Esophagus squamous epithelium (tissue), 4 donors: ENCODE data around the gene FAM163B.

Experiments used
- POLR2A ChIP-seq, 4 donors: fragments of 450-650 bp; IDR thresholded peaks; one replicate each; pipeline ENCODE4 v1.6.1; 2017; ENCODE audit warnings: antibody characterized with exemption in 4 of 4, mild to moderate bottlenecking in 4 of 4, moderate library complexity in 3 of 4
- TF ChIP-seq, protein P1 (sequence below), 6 experiments: fragments of 450-650 bp in 4 of 6; fragments of 200-600 bp in 2 of 6; sonication (generic) in 2 of 6; IDR thresholded peaks; one replicate each; pipeline ENCODE4 v1.5.1; 2016 to 2019; ENCODE audit warnings: antibody characterized with exemption in 6 of 6, mild to moderate bottlenecking in 4 of 6, moderate library complexity in 4 of 6

DNA sequence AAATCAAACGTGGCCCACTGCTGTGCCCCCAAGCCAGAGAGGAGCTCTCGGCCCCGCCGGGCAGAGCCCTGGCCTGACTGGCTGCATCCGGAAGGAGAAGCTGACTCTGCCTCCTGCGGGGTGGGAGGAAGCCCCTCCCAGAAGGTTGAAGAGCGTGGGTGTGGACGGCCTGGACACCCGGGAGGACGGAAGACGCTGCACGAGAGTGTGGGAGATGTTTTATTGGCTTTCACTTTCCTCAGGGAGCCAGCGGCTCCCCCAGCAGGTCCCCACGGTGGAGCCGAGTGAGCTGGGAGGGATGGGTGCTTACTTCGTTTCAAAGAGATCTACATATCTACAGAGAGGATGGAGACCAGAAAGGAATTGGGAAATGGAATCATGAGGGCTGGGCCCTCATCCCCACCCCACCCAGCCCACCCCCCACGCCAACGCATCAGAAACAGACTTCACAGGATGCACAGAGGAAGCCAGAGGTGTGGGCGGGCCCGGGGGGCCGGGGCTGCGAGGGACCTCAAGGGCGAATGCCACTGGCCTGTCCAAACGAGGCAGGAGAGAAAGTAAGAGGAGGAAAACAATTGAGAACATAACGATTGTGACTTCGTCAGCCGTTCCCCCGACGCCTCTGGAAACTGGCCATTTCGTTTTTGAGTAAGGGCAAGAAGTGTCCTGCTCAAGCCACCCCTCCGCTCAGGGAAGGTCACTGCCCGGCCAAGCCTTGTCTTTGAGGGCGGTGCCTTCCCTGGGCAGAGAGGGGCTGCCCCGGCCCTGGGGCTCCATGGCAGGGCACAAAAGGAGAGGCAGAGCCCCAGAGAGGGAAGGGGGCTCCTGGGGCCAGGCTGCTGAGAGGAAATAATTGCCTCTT, 32.1 kb downstream of the FAM163B start:
- TF ChIP-seq, protein P1, sequence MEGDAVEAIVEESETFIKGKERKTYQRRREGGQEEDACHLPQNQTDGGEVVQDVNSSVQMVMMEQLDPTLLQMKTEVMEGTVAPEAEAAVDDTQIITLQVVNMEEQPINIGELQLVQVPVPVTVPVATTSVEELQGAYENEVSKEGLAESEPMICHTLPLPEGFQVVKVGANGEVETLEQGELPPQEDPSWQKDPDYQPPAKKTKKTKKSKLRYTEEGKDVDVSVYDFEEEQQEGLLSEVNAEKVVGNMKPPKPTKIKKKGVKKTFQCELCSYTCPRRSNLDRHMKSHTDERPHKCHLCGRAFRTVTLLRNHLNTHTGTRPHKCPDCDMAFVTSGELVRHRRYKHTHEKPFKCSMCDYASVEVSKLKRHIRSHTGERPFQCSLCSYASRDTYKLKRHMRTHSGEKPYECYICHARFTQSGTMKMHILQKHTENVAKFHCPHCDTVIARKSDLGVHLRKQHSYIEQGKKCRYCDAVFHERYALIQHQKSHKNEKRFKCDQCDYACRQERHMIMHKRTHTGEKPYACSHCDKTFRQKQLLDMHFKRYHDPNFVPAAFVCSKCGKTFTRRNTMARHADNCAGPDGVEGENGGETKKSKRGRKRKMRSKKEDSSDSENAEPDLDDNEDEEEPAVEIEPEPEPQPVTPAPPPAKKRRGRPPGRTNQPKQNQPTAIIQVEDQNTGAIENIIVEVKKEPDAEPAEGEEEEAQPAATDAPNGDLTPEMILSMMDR (IDR thresholded peaks at IDR 0.05), result no peak
- TF ChIP-seq POLR2A (IDR thresholded peaks at IDR 0.05), result no peak
